GM19372 (cell line): ENCODE results near the gene MAEA.

Experiments
- ATAC-seq: cut with Tn5 transposase; IDR thresholded peaks from one replicate; pipeline ENCODE4 v1.9.1; 2021; ENCODE audit warnings: mild to moderate bottlenecking, low read depth, moderate library complexity; ENCODE audit not compliant: unreplicated experiment

Gene MAEA

GRCh38 chr4:1298461-1298860 is 8.8 kb downstream of the MAEA start:
- ATAC-seq = no peak

DNA sequence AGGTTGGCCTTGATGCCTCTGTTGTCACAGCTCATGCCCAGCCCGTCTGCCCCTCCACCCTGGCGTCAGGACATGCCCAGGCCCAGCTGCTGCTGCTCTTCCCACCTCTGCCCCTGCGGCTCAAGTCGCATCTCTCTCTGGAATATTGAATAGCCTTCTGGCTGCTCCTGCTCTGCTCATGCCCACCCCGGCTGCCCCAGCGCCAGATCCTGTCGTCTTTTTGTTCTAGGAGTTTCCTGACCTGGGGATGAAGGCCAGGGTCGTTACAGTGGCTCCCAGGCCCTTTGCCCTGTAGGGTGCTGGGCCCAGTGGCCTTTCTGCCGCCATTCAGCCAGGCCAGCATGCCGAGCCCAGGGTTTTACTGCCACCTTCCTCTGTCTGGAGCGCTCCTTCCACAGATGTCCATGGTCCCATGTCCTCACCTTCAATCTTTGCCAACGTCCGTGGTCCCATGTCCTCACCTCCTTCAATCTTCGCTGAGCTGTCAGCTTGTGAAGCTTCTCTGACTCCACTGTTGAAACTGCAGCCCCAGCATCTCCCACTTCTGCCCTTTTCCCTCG is 9.7 kb downstream of the MAEA start:
- ATAC-seq = no peak

DNA sequence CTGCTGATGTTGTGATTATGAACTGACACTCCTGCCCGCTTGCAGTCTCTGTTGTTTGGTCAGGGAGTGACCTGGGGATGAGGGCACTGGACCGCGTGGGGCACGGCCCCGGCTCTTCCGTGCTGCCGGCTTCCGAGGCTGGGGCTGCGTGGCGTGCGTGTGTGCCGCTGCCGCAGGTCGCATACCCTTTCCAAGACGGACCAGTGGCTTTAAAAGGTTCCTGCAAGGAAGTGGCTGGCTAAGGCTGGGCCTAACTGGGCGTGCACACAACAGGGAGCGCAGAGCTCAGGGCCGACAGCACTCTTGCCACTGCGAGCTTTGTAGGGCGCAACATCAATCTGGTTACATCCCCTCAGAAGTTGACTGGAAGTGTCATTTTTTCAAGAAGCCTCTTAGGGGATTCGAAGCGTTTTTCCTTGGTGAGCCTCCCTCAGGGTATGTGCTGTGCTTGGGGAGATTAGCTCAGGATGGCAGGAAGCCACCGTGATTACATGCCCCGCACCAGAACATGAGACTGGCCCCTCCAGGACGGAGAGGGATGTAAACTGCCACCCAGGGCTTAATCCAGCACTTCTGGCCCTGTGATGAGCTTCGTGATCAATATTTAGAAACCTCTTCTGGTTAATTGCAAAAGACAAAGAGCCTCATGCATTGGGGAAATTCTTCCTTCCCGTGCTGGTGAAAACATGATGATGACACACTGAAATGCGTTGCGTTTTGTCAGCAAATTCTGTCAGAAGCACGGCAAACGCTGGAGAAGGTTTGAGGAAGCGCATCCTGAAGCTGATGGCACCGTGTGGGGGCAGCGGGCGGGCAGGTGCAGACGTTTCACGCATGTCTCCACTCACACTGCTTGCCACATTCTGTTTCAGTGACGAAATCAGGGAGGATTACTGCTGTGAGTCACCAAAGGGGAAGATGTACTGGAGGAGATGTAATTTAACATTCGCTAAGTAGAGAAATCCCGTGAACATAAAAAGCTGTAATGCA is 11.1 kb downstream of the MAEA start:
- no peak for ATAC-seq

DNA sequence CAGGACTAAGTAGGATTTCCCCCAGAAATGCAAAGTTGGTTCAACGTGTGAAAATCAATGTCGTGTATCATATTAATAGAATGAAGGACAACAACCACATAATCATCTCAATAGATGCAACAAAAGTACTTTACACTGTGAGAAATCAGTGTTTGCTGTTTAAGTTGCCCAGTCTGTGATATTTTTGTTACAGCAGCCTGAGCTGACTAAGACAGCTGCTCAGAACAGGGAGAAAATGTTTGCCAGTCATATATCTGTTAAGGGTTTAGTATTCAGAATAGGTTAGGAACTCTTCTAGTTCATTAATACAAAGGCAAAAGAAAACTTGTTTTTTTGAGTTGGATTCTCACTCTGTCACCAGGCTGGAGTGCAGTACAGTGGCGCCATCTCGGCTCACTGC is 12.5 kb downstream of the MAEA start:
- no peak for ATAC-seq

DNA sequence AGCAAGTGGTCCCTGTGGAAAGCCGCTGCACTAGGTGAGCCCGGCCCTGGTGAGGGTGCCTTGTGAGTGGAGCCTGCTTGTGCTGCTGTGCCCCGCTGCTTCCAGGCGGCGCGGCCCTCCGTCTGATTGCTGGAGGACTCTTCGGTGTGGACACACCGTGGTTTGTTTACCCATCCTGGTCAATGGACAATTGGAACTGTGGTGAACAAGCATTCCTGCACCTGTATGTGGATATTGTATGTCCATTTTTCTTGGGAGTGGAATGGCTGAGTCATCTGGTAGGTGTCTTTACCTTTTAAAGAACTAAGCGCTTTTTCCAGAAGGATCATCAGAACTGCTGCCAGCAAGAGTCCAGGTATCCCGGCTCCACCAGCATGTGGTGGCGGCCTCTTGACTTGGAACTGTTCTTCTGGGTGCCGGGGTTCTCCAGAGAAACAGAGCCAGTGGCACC is 15.6 kb downstream of the MAEA start:
- ATAC-seq = no peak

DNA sequence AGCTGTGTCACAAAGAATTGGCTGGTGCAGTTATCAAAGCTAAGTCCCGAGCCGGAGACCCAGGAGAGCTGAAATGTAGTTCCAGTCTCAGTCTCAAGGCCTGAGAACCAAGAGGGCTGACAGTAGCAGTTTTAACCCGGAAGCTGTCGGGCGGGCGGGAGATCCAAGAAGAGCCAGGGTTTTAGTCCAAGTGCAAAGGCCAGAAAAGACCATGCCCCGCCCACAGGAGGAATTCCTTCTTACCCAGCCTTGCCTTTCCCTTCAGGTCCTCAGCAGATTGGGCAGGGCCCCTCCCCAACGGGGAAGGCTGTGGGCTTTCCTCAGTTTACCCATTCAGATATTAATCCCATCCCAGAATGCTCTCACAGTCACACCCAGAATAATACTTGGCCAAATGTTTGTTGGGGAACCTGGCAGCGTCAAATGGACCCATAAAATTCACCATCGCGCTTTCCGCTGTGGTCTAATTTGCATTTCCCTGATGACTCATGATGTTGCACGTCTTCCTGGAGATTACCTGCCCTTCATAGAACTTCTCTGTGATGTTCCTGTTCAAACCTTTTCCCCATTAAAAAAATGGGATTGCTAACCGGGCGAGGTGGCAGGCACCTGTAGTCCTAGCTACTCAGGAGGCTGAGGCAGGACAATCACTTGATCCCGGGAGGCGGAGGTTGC is 16.2 kb downstream of the MAEA start:
- no peak for ATAC-seq

DNA sequence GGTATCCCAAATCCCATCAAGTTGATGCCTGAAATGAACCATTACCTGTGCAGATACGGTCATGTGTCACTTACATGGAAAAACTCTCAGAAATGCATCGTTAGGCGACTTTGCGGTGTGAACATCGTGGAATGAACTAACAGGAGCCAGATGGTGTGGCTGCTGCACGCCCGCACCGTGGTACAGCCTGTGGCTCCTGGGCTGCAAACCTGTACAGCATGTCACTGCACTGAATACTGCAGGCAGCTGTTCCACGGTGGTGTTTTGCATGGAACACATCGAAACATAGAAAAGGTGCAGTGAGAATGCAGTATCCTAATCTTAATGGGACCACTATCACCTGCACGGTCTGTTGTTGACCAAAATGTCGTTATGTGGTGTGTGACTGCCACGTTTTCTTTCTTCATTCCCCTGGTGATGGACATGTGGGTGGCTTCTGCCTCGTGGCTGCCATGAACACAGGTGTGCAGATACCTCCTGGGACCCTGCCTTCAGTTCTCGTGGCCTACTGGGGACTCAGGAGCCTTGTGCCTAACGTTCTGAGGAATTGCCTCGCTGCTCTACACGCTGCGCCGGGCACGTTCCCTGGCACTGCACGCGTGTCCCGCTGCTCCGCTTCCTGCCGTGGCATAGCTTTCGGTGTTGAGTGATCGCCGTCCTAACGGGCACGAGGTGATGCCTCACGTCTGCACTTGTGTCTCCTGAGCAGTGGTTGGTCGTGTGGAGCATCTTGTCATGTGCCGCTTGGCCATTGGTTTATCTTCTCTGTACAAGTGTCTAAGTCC is 18.5 kb downstream of the MAEA start:
- no peak for ATAC-seq

DNA sequence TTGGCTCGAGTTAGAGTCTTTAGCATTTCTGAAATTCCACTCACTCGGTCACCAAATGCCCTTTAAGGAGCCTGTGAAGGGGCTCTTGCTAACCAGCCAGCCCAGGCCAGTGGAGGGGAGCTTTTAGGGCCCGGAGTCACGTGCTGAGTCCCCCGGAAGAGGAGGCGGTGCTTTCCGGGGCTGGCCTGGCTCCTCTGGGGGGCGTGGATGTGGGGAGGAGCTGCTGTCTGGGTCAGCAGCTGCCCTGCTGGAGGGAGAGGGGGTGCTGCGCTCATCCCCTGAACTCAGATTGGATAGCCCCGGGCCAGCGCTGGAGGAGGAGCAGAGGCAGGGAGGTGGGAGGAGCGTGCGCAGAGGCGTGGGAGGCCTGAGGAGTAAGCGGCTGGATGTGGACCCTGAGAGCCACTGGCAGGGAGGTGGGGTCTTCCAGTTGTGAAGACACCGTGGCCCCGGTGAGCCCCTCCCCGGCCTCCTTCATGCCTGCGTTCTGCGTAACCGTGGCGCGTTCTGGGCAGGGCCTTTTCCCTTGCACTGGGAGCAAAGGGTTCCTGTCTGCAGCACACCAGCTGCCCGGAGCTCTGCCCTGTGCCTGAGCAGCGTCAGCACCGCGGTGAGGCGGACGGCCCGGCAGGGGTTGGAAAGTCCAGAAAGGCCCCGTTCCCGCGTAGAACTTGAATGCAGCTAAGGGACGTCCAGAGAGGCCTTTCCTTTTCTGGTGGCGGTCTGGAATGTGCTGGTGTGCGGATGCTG is 19.7 kb downstream of the MAEA start:
- peak; percentile 77 for ATAC-seq

GRCh38 chr4:1310031-1310795 is 20.5 kb downstream of the MAEA start:
- no peak for ATAC-seq

GRCh38 chr4:1310796-1311631 is 21.3 kb downstream of the MAEA start:
- ATAC-seq = no peak

DNA sequence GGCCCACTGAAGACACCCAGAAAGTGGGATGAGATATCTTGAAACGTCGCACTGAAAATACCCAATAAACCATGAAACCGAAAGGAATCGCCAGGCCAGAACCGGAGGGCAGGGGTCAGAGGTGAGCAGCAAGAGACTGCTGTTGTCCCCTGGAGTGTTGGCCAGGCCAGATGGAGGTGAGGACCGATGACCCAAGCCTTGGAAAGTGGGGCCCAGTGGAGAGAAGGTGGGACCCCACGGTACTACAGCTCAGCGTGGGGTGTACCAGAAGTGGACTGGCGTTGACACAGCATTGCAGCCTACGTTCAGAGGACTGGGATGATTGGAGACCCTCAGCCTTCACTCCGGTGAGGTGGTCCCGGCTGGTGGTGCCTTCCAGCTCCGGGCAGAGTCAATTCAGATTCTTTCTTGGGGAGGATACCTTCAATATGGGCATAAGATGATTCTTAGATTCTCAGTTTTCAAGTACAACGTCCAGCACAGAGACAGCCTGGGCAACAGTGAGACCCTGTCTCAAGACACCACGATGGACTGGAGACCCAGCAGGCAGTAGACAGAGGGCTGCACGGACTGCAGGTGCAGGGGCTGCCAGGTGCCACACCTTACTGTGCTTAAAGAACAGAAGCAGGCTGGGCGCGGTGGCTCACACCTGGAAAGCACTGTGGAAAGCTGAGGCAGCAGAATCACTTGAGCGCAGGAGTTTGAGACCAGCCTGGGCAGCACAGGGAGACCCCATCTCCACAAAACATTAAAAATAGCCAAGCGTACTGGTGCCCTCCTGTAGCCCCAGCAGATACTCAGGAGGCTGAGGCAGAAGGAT is 23.3 kb downstream of the MAEA start:
- ATAC-seq = no peak

DNA sequence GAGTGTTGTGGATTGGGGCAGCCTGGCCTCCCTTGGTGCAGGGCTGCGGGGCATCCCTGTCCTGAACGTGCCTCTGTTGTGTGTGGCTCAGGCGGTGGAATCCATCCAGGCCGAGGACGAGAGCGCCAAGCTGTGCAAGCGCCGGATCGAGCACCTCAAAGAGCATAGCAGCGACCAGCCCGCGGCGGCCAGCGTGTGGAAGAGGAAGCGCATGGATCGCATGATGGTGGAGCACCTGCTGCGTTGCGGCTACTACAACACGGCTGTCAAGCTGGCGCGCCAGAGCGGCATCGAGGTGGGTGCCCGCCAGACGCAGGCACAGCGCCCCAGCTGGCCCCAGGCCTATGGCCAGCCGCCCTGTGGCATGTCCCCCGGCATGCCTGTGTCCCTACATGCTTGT is 25.6 kb downstream of the MAEA start:
- ATAC-seq = no peak

- ATAC-seq = no peak
Observed at GRCh38 chr4:1315836-1316536, 26.3 kb downstream of the MAEA start.

DNA sequence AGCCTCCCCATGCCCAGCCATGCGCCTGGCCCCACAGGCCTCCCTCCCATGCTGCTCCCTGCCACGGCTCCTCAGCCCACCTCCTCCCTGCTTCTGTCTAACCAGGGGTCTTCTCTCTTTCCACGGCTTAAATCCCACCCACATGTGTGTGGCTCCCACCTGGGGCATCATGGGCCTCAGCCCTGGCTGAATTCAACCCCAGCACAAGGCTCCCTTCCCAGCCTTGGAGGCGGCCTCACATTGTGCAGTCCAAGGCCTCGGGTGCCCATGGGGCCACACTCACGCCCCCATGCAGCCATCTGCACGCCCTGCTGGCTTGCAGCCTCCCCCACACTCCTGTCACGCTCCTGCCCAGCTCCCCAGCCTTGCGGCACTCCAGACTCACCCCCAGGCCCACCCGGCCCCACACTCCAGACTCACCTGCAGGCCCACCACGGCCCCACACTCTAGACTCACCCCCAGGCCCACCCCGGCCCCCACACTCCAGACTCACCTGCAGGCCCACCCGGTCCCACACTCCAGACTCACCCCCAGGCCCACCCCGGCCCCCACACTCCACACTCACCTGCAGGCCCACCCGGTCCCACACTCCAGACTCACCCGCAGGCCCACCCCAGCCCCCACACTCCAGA is 27.0 kb downstream of the MAEA start:
- ATAC-seq = no peak

- no peak for ATAC-seq
Observed at GRCh38 chr4:1317177-1318045, 27.7 kb downstream of the MAEA start.

DNA sequence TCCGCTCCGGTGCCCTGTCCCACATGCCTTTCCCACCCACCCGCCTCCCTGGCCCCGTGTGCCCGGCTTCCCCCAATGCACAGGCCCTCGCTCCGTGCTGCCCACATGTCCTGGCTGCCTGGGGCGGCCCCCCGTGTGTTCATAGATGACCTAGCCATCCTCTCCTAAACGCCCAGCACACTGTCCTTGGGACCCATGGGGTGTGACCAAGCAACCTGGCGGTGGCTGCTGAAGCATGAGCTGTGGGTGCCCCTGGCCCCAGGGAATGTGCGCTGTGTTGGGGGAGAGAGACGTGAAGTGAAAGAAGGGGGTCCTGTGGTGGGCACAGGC is 28.3 kb downstream of the MAEA start:
- ATAC-seq = no peak
